H1 (cell line): ENCODE data around the gene RNASE13. TPM values are rescaled to one million over a fixed set of nuclear protein-coding genes. Genes with fewer than 3 reads are reported as not detected.

Experiments used
- CTCF ChIA-PET: fragments of 300-600 bp; sonication (Branson Sonifier 250); formaldehyde crosslinking; loops from one replicate; lab custom pipeline; 2021; ENCODE audit not compliant: partially characterized antibody; lab: Charles Lee
- POLR2A ChIA-PET: fragments of 300-600 bp; sonication (Branson Sonifier 250); formaldehyde crosslinking; loops from one replicate; lab custom pipeline; 2021; ENCODE audit warnings: inconsistent platforms; ENCODE audit not compliant: partially characterized antibody; lab: Charles Lee
- DNase-seq, 2 experiments: peaks; one replicate each; pipeline versions ENCODE4 v3.0.0 to v3.0.0-alpha.2; 2010 to 2022; ENCODE audit warnings: low spot score in 2 of 2, low read depth in 1 of 2, mixed read lengths in 1 of 2
- FAIRE-seq: peaks from 2 replicates; lab custom pipeline; 2011; peaks lifted over from hg19 to GRCh38; lab: Jason Lieb, UNC
- H2AFZ ChIP-seq: 2 replicates; pipeline ENCODE4 v1.8.1; 2012; ENCODE audit warnings: low read length, inconsistent platforms
- H2AK5ac ChIP-seq: 2 replicates; pipeline ENCODE4 v1.6.1; 2013; ENCODE audit warnings: low read depth, low read length
- H2BK120ac ChIP-seq: replicated peaks from 2 replicates; pipeline ENCODE3; 2013; ENCODE audit warnings: low read depth, low read length, inconsistent platforms
- H2BK12ac ChIP-seq: 2 replicates; pipeline ENCODE4 v1.6.1; 2013; ENCODE audit warnings: low read depth, low read length
- H2BK15ac ChIP-seq: 2 replicates; pipeline ENCODE4 v1.6.1; 2013; ENCODE audit warnings: low read length
- H2BK20ac ChIP-seq: 2 replicates; pipeline ENCODE4 v1.6.1; 2013; ENCODE audit warnings: low read length
- H2BK5ac ChIP-seq: 2 replicates; pipeline ENCODE4 v1.6.1; 2013; ENCODE audit warnings: low read depth, low read length
- H3K14ac ChIP-seq: 2 replicates; pipeline ENCODE4 v1.6.1; 2013; ENCODE audit warnings: inconsistent platforms; ENCODE audit not compliant: insufficient read length
- H3K18ac ChIP-seq: 2 replicates; pipeline ENCODE4 v1.6.1; 2013; ENCODE audit warnings: low read length; ENCODE audit errors: extremely low read depth
- H3K23ac ChIP-seq: 2 replicates; pipeline ENCODE4 v1.6.1; 2013; ENCODE audit warnings: inconsistent platforms; ENCODE audit not compliant: insufficient read length
- H3K23me2 ChIP-seq: 2 replicates; pipeline ENCODE4 v1.6.1; 2013; ENCODE audit warnings: low read depth, low read length
- H3K27ac ChIP-seq: 2 replicates; pipeline ENCODE4 v1.6.1; 2011; ENCODE audit warnings: low read depth, low read length, inconsistent platforms
- H3K27me3 ChIP-seq, 4 experiments: replicated peaks in 1 of 4; 1 replicate in 1 of 4; 2 replicates in 3 of 4; pipeline versions ENCODE4 v1.6.1 to v1.8.1; 2011 to 2013; ENCODE audit warnings: low read length in 3 of 4, mild to moderate bottlenecking in 3 of 4, inconsistent platforms in 2 of 4, mixed read lengths in 2 of 4, moderate library complexity in 1 of 4; ENCODE audit not compliant: control insufficient read depth in 3 of 4, insufficient read depth in 3 of 4; ENCODE audit errors: extremely low read depth in 1 of 4
- H3K36me3 ChIP-seq, 4 experiments: 2 replicates each; pipeline versions ENCODE4 v1.6.1 to v1.8.1; 2011 to 2013; ENCODE audit warnings: mild to moderate bottlenecking in 4 of 4, low read length in 3 of 4, moderate library complexity in 2 of 4, control low read depth in 1 of 4, inconsistent platforms in 1 of 4; ENCODE audit not compliant: insufficient read depth in 4 of 4, control insufficient read depth in 2 of 4
- H3K4ac ChIP-seq: replicated peaks from 2 replicates; pipeline ENCODE3; 2013; ENCODE audit warnings: low read length, low read depth, mixed read lengths, inconsistent platforms; ENCODE audit not compliant: insufficient read length
- H3K4me1 ChIP-seq, 4 experiments: replicated peaks in 1 of 4; 1 replicate in 1 of 4; 2 replicates in 3 of 4; pipeline versions ENCODE4 v1.6.1 to v1.8.1; 2011 to 2013; ENCODE audit warnings: low read length in 3 of 4, inconsistent platforms in 2 of 4, mixed read lengths in 1 of 4; ENCODE audit not compliant: insufficient read depth in 4 of 4, control insufficient read depth in 3 of 4
- H3K4me2 ChIP-seq, 2 experiments: 2 replicates each; pipeline versions ENCODE4 v1.6.1 to v1.8.1; 2011 to 2013; ENCODE audit warnings: low read depth in 2 of 2, low read length in 2 of 2, control low read depth in 1 of 2, inconsistent platforms in 1 of 2, mild to moderate bottlenecking in 1 of 2; ENCODE audit not compliant: insufficient read depth in 1 of 2
- H3K4me3 ChIP-seq, 4 experiments: fragments of 200-600, 300-600 bp in 1 of 4; sonication (generic), shearing (Covaris generic), sonication (Bioruptor Twin) in 1 of 4; 2 replicates each; pipeline versions ENCODE4 v1.5.1 to v1.8.1; 2011 to 2016; ENCODE audit warnings: low read length in 4 of 4, low read depth in 3 of 4, control low read depth in 2 of 4, inconsistent platforms in 2 of 4, mild to moderate bottlenecking in 2 of 4, mixed read lengths in 1 of 4, moderate library complexity in 1 of 4; ENCODE audit not compliant: insufficient read depth in 2 of 4; ENCODE audit errors: extremely low read depth in 1 of 4
- H3K56ac ChIP-seq: replicated peaks from 2 replicates; pipeline ENCODE3; 2013; ENCODE audit warnings: low read depth, mild to moderate bottlenecking, mixed read lengths, low read length, inconsistent platforms; ENCODE audit not compliant: insufficient read length
- H3K79me1 ChIP-seq: 2 replicates; pipeline ENCODE4 v1.6.1; 2013; ENCODE audit warnings: low read depth, low read length, control low read depth
- H3K79me2 ChIP-seq, 2 experiments: 2 replicates each; pipeline versions ENCODE4 v1.6.1 to v1.8.1; 2012 to 2013; ENCODE audit warnings: low read length in 2 of 2, mild to moderate bottlenecking in 2 of 2, inconsistent platforms in 1 of 2; ENCODE audit not compliant: insufficient read depth in 2 of 2, control insufficient read depth in 1 of 2
- H3K9ac ChIP-seq, 4 experiments: replicated peaks in 1 of 4; 1 replicate in 1 of 4; 2 replicates in 3 of 4; pipeline versions ENCODE4 v1.6.1 to v1.8.1; 2011 to 2013; ENCODE audit warnings: low read depth in 3 of 4, low read length in 3 of 4, control low read depth in 2 of 4, mild to moderate bottlenecking in 2 of 4, moderate library complexity in 2 of 4, inconsistent platforms in 1 of 4; ENCODE audit errors: extremely low read depth in 1 of 4
- H3K9me3 ChIP-seq, 2 experiments: 2 replicates each; pipeline versions ENCODE4 v1.6.1 to v1.8.1; 2012 to 2013; ENCODE audit warnings: mild to moderate bottlenecking in 2 of 2, moderate library complexity in 2 of 2, control low read depth in 1 of 2, inconsistent platforms in 1 of 2, low read depth in 1 of 2, low read length in 1 of 2, mixed read lengths in 1 of 2; ENCODE audit not compliant: insufficient read depth in 2 of 2
- H4K20me1 ChIP-seq, 2 experiments: replicated peaks in 1 of 2; 2 replicates each; pipeline versions ENCODE3 to v1.8.1; 2011 to 2013; ENCODE audit warnings: inconsistent platforms in 2 of 2, low read length in 2 of 2, mild to moderate bottlenecking in 1 of 2; ENCODE audit not compliant: insufficient read depth in 2 of 2, control insufficient read depth in 1 of 2
- H4K5ac ChIP-seq: 2 replicates; pipeline ENCODE4 v1.6.1; 2013; ENCODE audit warnings: low read length, low read depth, mixed read lengths, inconsistent platforms; ENCODE audit not compliant: insufficient read length
- H4K8ac ChIP-seq: 2 replicates; pipeline ENCODE4 v1.8.0; 2013; ENCODE audit warnings: mild to moderate bottlenecking, moderate library complexity, low read length, inconsistent platforms; ENCODE audit not compliant: insufficient read depth; ENCODE audit errors: extremely low read depth
- H4K91ac ChIP-seq: replicated peaks from 2 replicates; pipeline ENCODE3; 2013; ENCODE audit warnings: low read length, mixed read lengths, inconsistent platforms; ENCODE audit not compliant: insufficient read length
- BCL11A ChIP-seq, 2 experiments: IDR thresholded peaks; one replicate each; pipeline ENCODE4 v1.6.1; 2011; ENCODE audit warnings: low read depth in 2 of 2, low read length in 2 of 2, mild to moderate bottlenecking in 2 of 2
- CTBP2 ChIP-seq: IDR thresholded peaks from 2 replicates; pipeline ENCODE4 v1.7.0; 2011; ENCODE audit warnings: borderline replicate concordance, mild to moderate bottlenecking, moderate library complexity, mixed read lengths, low read length; ENCODE audit not compliant: insufficient read depth, insufficient read length
- E2F6 ChIP-seq: IDR thresholded peaks from 2 replicates; pipeline ENCODE4 v1.6.1; 2012; ENCODE audit warnings: inconsistent platforms
- GABPA ChIP-seq: IDR thresholded peaks from 2 replicates; pipeline ENCODE4 v1.6.1; 2011; ENCODE audit warnings: mild to moderate bottlenecking, low read length, moderate library complexity, borderline replicate concordance; ENCODE audit not compliant: insufficient read depth
- HDAC2 ChIP-seq, 2 experiments: fragments of 300-600 bp in 1 of 2; sonication (generic) in 1 of 2; IDR thresholded peaks; 2 replicates each; pipeline ENCODE4 v1.6.1; 2011 to 2012; ENCODE audit warnings: low read depth in 2 of 2, low read length in 2 of 2, mild to moderate bottlenecking in 2 of 2, moderate library complexity in 2 of 2, borderline replicate concordance in 1 of 2, inconsistent platforms in 1 of 2
- HDAC6 ChIP-seq: IDR thresholded peaks from one replicate; pipeline ENCODE4 v1.7.1; 2012; ENCODE audit warnings: low read depth, mild to moderate bottlenecking, inconsistent platforms, low read length, moderate library complexity
- TBP ChIP-seq: IDR thresholded peaks from 2 replicates; pipeline ENCODE4 v1.6.1; 2011; ENCODE audit warnings: low read depth, low read length, improper control_type of control experiment
- WGBS, 2 experiments: shearing (Covaris generic) in 1 of 2; methylation state at CpG; one replicate each; pipeline versions ENCODE4 v1.1.6 to v1.1.7; 2013 to 2015; ENCODE audit warnings: low lambda C conversion rate in 2 of 2, mixed read lengths in 2 of 2, inconsistent platforms in 1 of 2, low coverage in 1 of 2, missing lambda C conversion rate in 1 of 2; ENCODE audit not compliant: insufficient replicate concordance in 2 of 2, insufficient coverage in 1 of 2, insufficient read length in 1 of 2; ENCODE audit errors: extremely low coverage in 1 of 2, missing lambda C conversion rate in 1 of 2; 5-methylcytosine and 5-hydroxymethylcytosine counted together
- polyA plus RNA-seq, 7 experiments: library from polyadenylated mRNA; depleted of rRNA in 3 of 7; stranded (reverse) in 5 of 7; unstranded in 2 of 7; fragments of >200 nt in 5 of 7; fragments of 200-250 nt in 2 of 7; gene quantifications; 1 replicate in 5 of 7; 2 replicates in 1 of 7; 4 replicates in 1 of 7; pipeline versions ENCODE4 v1.2.1 to v1.2.3, GENCODE V29; 2011 to 2013; ENCODE audit warnings: missing spikeins in 2 of 7, mixed read lengths in 2 of 7
- total RNA-seq: library from RNA; stranded (reverse); fragmentation: NEBNext Ultra II Directional; extraction: Animal tissue kit (Norgen Biotek cat#: 25700); gene quantifications from 2 replicates; pipeline ENCODE4 v1.2.1, GENCODE V29; 2021

The RNASE13 gene
- total and polyA plus RNA-seq, 2 of the 8 experiments (the other 6 are each of a cell fraction or from before 2014, with no cell fraction given): not detected

- ChIA-PET CTCF (interaction anchor here (0.7 to 16.1 kb wide), 9 partner anchors 15 to 99 kb away, joined by 3 to 371 read pairs (median 84); partner anchors contain the start of genes ARHGEF40, RNASE13, RNASE7 and SLC39A2), POLR2A (interaction anchor here (1.2 to 1.4 kb wide), 4 partner anchors 22 to 52 kb away, joined by 3 read pairs; partner anchors contain the start of gene ARHGEF40)
- Histone ChIP-seq H3K4me3 (no peak overlapping the region), H3K4ac (no peak overlapping the region), H4K91ac (no peak overlapping the region), H3K23ac (no peak overlapping the region), H3K27me3 (peaks cover 0 to 9% (median 6%) of the 10 kb centered on the region in 4 experiments; a peak in 5 of 7 replicates), H4K5ac (no peak overlapping the region), H3K79me2 (no peaks in the 10 kb centered on the region), H2BK12ac (no peak overlapping the region), H3K36me3 (peaks cover 0 to 5% (median under 1%) of the 10 kb centered on the region in 4 experiments; a peak in 3 of 8 replicates), H3K14ac (no peak overlapping the region), H2BK120ac (no peak overlapping the region), H2BK5ac (no peak overlapping the region), H3K9ac (no peak overlapping the region), H2AFZ (no peak overlapping the region), H3K56ac (no peak overlapping the region), H2AK5ac (no peak overlapping the region), H3K9me3 (no peaks in the 10 kb centered on the region), H4K8ac (no peak overlapping the region), H3K27ac (no peak overlapping the region), H3K18ac (no peak overlapping the region), H2BK20ac (no peak overlapping the region), H4K20me1 (no peaks in the 10 kb centered on the region), H3K79me1 (no peaks in the 10 kb centered on the region), H3K4me1 (peaks cover 2 to 7% (median 6%) of the 10 kb centered on the region in 4 experiments; a peak in 5 of 7 replicates), H3K4me2 (no peak overlapping the region), H2BK15ac (no peak overlapping the region), H3K23me2 (0 out of 2 replicates have a peak, but pooled peaks cover 2% of the 10 kb centered on the region)
- DNase-seq (no peak), FAIRE-seq (no peak)
- 91% methylated on average over 7 of the region's 7 CpGs; no CpG with 5 or more reads in 1 of the 2 experiments for WGBS, 2 experiments
- no peak for TF ChIP-seq CTBP2
- TF ChIP-seq E2F6: no peak
- no peak for TF ChIP-seq BCL11A (IDR thresholded peaks at IDR 0.05; ENCODE audit: low read depth in 2 of 2, low read length in 2 of 2)
- TF ChIP-seq HDAC2 (IDR thresholded peaks at IDR 0.05; ENCODE audit: borderline replicate concordance in 1 of 2, low read depth in 2 of 2, low read length in 2 of 2): no peak
- TF ChIP-seq HDAC6: no peak
- no peak for TF ChIP-seq TBP
- TF ChIP-seq GABPA: no peak
Observed at GRCh38 chr14:21018286-21018685, 16.3 kb downstream of the RNASE13 start.
